Skeletal muscle satellite cell (primary cell): ENCODE results near the gene SLC9A5.
A peak's percentile ranks its signal among the peaks of the same experiment; 100 is the strongest.

Experiments used
- H3K27me3 ChIP-seq: 2 replicates; pipeline ENCODE4 v1.7.0; 2013; ENCODE audit warnings: low read length; ENCODE audit not compliant: control insufficient read depth, insufficient read depth
- H3K36me3 ChIP-seq: 2 replicates; pipeline ENCODE4 v1.7.0; 2013; ENCODE audit warnings: mild to moderate bottlenecking, control low read depth, low read length; ENCODE audit not compliant: insufficient read depth
- H3K4me1 ChIP-seq: 2 replicates; pipeline ENCODE4 v1.7.0; 2013; ENCODE audit warnings: low read length; ENCODE audit not compliant: control insufficient read depth, insufficient read depth
- H3K4me2 ChIP-seq: 2 replicates; pipeline ENCODE4 v1.7.0; 2013; ENCODE audit warnings: mild to moderate bottlenecking, low read length
- H3K4me3 ChIP-seq: 2 replicates; pipeline ENCODE4 v1.7.0; 2013; ENCODE audit warnings: low read length
- H3K9ac ChIP-seq: 2 replicates; pipeline ENCODE4 v1.7.0; 2013; ENCODE audit warnings: mild to moderate bottlenecking, low read depth, low read length, moderate library complexity
- H3K9me3 ChIP-seq: replicated peaks from 2 replicates; pipeline ENCODE4 v1.7.0; 2013; ENCODE audit warnings: mild to moderate bottlenecking, control low read depth, low read length

The SLC9A5 gene

DNA sequence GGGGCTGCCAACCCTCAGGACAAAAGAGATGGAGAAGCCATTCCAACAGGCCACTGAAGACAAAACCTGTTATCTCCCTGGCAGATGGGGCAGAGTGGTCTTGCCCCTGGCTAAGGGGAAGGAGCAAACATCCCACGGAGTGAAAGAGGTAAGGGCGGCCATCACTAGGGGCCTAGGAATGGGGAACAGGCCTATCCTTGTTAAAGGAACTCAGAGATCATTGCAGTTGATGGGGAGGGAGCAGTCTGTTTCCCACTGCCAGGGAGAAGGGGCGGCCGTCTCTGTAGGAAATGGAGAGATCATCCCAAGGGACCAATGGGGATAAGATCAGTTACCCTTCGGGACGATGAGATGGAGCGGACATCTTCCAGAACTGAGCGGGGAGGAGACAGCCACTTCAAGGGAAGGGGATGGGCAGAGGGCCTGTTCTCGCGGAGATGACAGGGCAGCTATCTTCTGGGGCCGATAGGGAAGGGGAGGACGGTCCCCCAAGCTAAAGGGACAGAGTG is 22.4 kb upstream of the SLC9A5 start:
- Histone ChIP-seq H3K4me3 (peak overlapping the region; percentile 89), H3K4me1 (peaks cover 20% of the 10 kb centered on the region), H3K27me3 (no peaks in the 10 kb centered on the region), H3K9me3 (no peaks in the 10 kb centered on the region), H3K36me3 (peaks cover 33% of the 10 kb centered on the region), H3K9ac (peak overlapping the region; percentile 85), H3K4me2 (peak overlapping the region; percentile 87)

DNA sequence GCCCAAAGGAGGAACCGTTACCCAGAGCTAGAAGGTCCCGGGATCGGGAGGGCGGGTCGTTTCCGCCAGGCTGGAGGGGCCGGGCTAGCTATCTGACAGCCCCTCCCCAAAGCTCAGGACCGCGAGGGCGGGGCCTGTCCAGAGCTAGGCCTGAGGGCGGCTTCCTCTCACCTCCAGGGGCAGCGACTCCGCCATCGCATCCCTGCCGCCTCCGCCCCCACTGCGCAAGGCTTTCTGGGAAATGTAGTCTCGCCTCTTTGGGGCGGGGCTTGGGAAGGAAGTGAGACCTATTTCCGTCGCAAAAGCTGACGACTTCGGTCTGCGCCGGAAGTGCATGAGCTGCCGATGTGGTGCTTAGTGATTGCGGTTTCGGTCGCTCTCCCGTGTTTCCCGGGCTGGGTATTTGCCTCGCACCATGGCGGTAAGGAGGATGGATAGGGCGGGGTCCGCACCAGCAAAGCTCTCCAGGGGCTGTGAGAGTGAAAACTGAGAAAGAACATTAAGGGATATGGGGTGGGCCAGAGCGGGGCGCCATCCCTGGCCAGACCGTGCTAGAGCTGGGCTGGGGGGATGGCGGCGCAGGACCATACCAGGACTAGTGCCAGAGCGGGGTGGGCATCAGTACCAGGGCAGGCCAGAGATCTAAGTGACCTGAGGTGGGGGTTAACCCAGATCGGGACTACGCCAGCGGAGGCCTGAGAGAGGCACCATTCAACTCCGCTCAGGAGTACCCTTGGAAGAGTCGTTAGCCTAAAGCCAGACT is 21.8 kb upstream of the SLC9A5 start, which contains the start of gene TMEM208:
Gene TMEM208 (plus strand): TSS at position 327 of the 763 bp plus-strand sequence. CDS start 89 bp downstream, at position 416.
- Histone ChIP-seq H3K4me3 (peak within 1 kb of the TSS; percentile 89), H3K27me3 (no peaks in the 10 kb centered on the region), H3K9me3 (no peaks in the 10 kb centered on the region), H3K36me3 (peaks cover 39% of the 10 kb centered on the region), H3K4me1 (peaks cover 20% of the 10 kb centered on the region), H3K9ac (peak within 1 kb of the TSS; percentile 93), H3K4me2 (peak within 1 kb of the TSS; percentile 91)

DNA sequence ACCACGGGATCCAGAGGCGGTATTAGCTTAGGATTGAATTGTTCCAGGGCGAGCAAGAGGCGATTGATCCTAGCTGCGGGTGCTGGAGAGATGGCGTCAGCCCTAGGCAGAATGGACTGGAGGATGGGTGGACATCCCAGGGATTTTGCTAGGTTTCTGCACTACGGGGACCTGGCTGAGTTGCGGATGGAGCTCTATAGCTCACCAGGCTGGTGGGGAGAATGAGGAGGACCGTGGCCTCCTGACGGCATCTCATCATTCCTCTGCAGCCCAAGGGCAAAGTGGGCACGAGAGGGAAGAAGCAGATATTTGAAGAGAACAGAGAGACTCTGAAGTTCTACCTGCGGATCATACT is 21.2 kb upstream of the SLC9A5 start:
- Histone ChIP-seq H3K27me3 (no peaks in the 10 kb centered on the region), H3K4me1 (peaks cover 20% of the 10 kb centered on the region), H3K4me2 (peak overlapping the region; percentile 91), H3K9ac (peak overlapping the region; percentile 93), H3K36me3 (peaks cover 40% of the 10 kb centered on the region), H3K4me3 (peak overlapping the region; percentile 89), H3K9me3 (no peaks in the 10 kb centered on the region)

DNA sequence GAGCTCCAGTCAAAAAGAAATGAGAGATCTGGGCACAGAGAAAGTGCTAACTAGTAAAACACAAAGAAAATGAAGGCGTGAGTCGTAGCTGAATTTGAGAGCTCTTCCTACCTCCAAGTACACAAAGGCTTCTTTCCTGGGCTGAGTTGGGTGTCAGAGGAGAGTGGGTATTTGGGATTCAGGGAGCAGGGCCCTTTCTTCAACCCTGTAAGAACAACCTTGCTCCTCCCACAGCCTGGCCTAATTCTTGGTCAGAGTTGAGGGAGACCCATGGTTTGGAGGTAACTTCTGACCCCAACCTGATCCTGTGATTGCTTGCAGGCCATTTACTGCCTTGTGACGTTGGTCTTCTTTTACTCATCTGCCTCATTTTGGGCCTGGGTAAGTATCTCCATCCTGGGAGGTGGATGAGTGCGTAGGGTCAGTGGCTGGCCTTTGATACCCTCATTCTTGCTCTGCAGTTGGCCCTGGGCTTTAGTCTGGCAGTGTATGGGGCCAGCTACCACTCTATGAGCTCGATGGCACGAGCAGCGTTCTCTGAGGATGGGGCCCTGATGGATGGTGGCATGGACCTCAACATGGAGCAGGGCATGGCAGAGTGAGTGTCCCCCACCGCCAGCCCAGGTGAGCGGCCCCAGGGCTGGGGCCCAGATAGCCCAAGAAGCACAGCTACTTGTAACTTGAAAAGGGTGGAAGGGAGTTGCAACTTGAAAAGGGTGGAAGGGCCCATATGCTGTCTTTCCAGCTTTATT is 20.6 kb upstream of the SLC9A5 start:
- H3K27me3 ChIP-seq = no peaks in the 10 kb centered on the region
- H3K9ac ChIP-seq = peak overlapping the region; percentile 93
- peaks cover 41% of the 10 kb centered on the region for H3K36me3 ChIP-seq
- peak overlapping the region; percentile 91 for H3K4me2 ChIP-seq
- peaks cover 20% of the 10 kb centered on the region for H3K4me1 ChIP-seq
- H3K9me3 ChIP-seq = no peaks in the 10 kb centered on the region
- H3K4me3 ChIP-seq = peak overlapping the region; percentile 89

DNA sequence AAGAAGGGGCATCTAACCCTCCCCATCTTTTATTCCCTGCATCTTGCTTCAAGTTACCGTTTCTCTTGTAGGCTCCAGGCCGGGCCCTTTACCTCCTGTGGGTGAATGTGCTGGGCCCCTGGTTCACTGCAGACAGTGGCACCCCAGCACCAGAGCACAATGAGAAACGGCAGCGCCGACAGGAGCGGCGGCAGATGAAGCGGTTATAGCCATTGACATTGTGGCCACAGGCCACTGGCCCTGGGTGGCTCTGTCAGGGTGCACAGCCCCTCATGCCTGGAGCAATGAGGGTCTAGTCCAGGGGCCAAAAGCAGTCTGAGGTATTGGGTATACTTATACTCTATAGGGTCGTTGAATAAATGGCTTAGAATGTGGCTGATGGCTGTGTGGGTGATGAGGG is 19.9 kb upstream of the SLC9A5 start:
- Histone ChIP-seq H3K4me3 (no peak overlapping the region), H3K4me2 (no peak overlapping the region), H3K27me3 (no peaks in the 10 kb centered on the region), H3K4me1 (peaks cover 20% of the 10 kb centered on the region), H3K9me3 (no peaks in the 10 kb centered on the region), H3K36me3 (peaks cover 46% of the 10 kb centered on the region), H3K9ac (no peak overlapping the region)

DNA sequence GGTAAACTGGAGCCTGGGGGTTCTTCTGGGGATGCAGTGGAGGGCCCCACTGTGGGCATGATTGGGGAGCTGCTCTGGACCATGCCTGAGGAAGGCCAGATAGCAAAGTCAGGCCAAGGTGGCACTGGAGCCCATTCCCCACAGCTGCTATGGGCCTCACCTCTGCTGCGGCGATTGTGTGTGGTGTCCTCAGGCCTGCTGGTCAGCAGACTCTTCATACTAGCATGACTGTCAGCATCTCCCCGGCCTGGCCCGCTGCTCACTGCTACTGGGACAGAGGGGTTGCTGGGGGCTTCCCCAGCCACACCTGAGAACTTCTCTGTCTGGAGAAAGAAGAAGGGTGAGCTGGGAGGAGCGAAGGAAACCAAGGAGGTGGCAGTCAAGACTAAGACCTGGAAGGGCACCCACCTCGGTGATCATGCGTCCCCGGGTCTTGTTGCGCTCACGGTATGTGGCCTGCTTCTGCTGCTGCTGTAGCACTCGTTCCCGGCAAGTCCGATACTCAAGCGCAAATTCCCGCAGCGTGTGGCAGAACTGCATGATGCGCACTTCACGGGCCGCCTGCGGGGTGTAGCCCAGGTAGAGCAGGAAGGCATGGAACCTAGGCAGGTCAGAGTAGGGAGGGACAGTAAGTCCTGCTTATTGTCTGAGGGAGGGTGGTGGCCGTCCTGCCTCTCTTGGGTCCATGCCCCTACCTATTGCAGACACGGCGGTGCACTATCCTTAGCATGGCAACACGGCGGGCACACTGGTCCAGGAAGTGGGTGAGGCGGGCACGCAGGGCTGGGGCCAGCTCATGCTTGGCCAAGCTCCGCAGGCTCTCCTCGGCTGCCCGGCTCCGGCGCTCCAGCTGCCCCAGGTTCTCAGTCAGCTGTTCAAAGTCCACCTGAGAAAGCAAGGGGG is 18.6 kb upstream of the SLC9A5 start:
- no peak overlapping the region for H3K4me3 ChIP-seq
- peaks cover 20% of the 10 kb centered on the region for H3K4me1 ChIP-seq
- no peaks in the 10 kb centered on the region for H3K9me3 ChIP-seq

DNA sequence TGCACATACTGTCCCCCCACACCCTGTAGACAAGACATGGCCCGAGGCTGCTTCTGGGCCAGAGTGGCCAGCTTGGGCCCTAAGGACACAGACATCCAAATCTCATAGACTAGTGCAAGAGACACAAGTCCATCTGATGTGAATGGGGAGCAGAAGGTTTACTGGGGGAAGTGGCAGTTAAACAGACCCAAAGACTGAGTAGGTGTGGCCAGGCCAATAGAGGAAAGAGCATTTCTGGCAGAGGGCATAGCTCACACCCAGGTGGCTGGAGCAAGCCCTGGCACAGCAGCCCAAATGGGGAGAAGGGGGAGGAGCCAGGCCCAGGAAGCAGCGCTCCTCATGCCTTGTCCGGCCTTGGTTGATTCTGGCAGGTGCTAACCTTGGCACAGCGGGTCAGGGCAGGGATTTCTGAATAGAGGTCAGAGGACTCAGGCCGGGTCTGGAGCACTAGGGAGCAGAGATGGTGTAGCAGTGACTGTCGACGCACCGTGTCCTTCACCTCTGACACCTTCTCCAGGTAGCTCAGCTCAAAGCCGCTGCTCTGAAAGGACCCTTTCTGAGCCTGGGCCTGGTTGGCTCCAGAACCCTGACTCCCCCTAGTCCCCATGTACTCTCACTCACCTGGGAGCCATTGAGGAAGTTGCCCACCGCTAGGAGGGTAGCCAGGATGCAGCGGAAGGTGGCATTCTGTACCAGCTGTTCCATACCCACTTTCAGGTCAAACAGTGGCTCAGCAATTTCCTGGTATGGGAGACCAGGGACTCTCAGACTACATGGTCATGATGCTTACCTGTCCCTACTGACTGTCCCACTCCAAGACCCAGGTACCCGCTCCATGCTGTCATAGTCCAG is 17.7 kb upstream of the SLC9A5 start:
- Histone ChIP-seq H3K4me3 (no peak overlapping the region), H3K4me1 (peaks cover 14% of the 10 kb centered on the region), H3K9me3 (no peaks in the 10 kb centered on the region), H3K36me3 (peaks cover 65% of the 10 kb centered on the region), H3K4me2 (no peak overlapping the region), H3K27me3 (no peaks in the 10 kb centered on the region), H3K9ac (no peak overlapping the region)

More for the DNA sequence above, 18.6 kb upstream of the SLC9A5 start:
- H3K27me3 ChIP-seq = no peaks in the 10 kb centered on the region
- H3K36me3 ChIP-seq = peaks cover 58% of the 10 kb centered on the region
- no peak overlapping the region for H3K4me2 ChIP-seq
- no peak overlapping the region for H3K9ac ChIP-seq

DNA sequence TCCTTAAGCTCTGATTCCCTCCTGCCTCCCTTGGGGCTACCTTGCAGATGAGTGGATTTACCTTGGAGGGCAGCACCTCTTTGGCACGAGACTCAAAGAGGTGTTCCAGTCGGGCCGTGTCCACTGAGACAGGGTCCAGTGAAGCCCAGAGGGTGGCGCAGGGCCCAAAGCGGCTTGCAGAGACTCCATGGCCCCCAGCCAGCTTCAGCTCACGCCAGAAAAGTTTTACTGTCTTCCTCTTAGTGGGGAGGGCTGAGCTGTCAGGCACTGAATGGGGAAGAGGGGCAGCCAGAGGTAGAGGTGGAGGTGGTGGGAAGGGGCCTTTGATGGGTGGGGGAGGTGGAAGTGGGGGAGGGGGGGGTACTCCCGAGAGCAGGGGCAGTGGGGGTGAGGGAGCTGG is 15.2 kb upstream of the SLC9A5 start:
- H3K4me2 ChIP-seq = no peak overlapping the region

DNA sequence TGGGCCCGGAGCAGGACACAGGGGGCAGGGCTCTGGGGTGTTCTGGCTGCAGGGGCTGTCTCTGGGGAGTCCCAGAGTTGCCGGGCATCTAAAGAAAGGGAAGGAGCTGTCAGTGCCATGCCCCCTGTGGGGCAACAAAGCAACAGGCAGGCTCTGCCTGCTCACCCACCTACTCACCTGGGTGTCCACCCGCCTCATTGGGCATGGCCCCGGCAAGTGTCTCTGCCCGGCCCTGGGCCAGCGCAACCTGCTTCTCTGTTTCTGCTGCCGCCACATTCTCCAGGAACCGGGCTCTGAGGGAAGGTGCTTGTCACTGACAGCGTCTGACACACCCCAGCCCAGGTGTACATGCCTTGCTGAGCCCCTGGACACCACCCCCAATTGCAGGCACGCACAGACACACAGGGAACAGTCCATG is 14.6 kb upstream of the SLC9A5 start:
- Histone ChIP-seq H3K4me3 (no peak overlapping the region), H3K9me3 (no peaks in the 10 kb centered on the region), H3K4me1 (no peaks in the 10 kb centered on the region), H3K9ac (no peak overlapping the region), H3K36me3 (peaks cover 84% of the 10 kb centered on the region), H3K4me2 (no peak overlapping the region), H3K27me3 (no peaks in the 10 kb centered on the region)

More for the DNA sequence above, 15.2 kb upstream of the SLC9A5 start:
- Histone ChIP-seq H3K4me3 (no peak overlapping the region), H3K4me1 (no peaks in the 10 kb centered on the region), H3K36me3 (peaks cover 84% of the 10 kb centered on the region), H3K9ac (no peak overlapping the region), H3K9me3 (no peaks in the 10 kb centered on the region), H3K27me3 (no peaks in the 10 kb centered on the region)

DNA sequence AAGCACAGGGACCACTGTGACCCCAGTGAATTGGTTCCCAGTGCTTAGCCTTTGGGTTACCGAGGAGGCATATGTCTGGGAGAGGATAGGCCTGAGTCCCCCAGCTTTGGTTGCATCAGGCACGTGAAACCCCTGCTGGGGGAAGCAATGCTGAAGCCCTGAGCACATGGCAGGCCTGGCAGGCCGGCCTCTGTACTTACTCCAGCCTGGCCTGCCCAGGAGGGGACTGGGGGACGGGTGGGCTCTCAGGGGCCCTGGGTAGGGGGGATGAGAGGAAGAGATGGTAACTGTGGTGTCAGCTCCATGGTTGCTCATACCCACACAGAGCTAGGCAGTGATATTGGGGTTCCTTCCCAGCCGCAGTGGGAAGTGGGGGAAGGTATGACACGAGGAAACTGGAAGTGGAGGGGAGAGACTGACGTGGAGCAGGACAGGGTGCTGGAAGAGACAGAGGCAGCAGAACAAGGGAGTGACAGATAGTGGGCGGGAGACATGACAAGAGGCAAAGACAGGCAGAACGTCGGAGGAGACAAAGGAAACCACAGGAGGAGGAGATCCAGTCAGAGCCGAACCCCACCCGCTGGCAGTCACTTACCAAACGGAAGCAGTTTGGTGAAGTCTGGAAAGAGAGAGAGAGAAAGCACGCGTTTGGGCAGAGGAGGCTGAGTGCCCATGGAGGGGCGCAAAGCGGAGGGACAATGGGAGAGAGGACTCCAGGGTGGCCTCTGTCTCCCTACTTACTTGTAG is 12.8 kb upstream of the SLC9A5 start:
- H3K4me1 ChIP-seq = peaks cover 15% of the 10 kb centered on the region
- H3K9ac ChIP-seq = no peak overlapping the region
- H3K4me3 ChIP-seq = no peak overlapping the region
- peaks cover 67% of the 10 kb centered on the region for H3K36me3 ChIP-seq
- no peak overlapping the region for H3K4me2 ChIP-seq
- no peaks in the 10 kb centered on the region for H3K27me3 ChIP-seq
- H3K9me3 ChIP-seq = no peaks in the 10 kb centered on the region
